Measurements from ENCODE around the gene CLSTN2. TPM values are rescaled to one million over a fixed set of nuclear protein-coding genes. Genes with fewer than 3 reads are reported as not detected.

Gene CLSTN2
- total RNA-seq, 1 donor from 2014 or later, result 80.9 TPM

- no peaks in the 10 kb centered on the region for H3K4me1 ChIP-seq (ENCODE audit: insufficient read depth, low read length)
- Mint-ChIP-seq H3K9me3 (ENCODE audit: unreplicated experiment) (no peaks in the 10 kb centered on the region), H3K36me3 (ENCODE audit: low read depth, unreplicated experiment) (peaks cover 6% of the 10 kb centered on the region), H3K4me3 (ENCODE audit: unreplicated experiment) (no peak overlapping the region), H3K27ac (ENCODE audit: unreplicated experiment) (no peak overlapping the region), H3K27me3 (ENCODE audit: low read depth, unreplicated experiment) (no peaks in the 10 kb centered on the region), H3K4me1 (ENCODE audit: low read depth, unreplicated experiment) (peaks cover 15% of the 10 kb centered on the region)
- no peak for DNase-seq (ENCODE audit: low read depth)
- FAIRE-seq, result no peak
- H3K79me2 ChIP-seq (ENCODE audit: insufficient read depth, low read length), result no peaks in the 10 kb centered on the region
- TF ChIP-seq, protein P1, sequence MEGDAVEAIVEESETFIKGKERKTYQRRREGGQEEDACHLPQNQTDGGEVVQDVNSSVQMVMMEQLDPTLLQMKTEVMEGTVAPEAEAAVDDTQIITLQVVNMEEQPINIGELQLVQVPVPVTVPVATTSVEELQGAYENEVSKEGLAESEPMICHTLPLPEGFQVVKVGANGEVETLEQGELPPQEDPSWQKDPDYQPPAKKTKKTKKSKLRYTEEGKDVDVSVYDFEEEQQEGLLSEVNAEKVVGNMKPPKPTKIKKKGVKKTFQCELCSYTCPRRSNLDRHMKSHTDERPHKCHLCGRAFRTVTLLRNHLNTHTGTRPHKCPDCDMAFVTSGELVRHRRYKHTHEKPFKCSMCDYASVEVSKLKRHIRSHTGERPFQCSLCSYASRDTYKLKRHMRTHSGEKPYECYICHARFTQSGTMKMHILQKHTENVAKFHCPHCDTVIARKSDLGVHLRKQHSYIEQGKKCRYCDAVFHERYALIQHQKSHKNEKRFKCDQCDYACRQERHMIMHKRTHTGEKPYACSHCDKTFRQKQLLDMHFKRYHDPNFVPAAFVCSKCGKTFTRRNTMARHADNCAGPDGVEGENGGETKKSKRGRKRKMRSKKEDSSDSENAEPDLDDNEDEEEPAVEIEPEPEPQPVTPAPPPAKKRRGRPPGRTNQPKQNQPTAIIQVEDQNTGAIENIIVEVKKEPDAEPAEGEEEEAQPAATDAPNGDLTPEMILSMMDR (IDR thresholded peaks at IDR 0.05; ENCODE audit: insufficient read depth, low read depth, low read length), result no peak
- no peak for TF ChIP-seq EZH2 (IDR thresholded peaks at IDR 0.05; ENCODE audit: insufficient read depth, low read length)
- H3K4me2 ChIP-seq (ENCODE audit: low read length), result no peak overlapping the region
- no peak overlapping the region for H2AFZ ChIP-seq (ENCODE audit: low read depth, low read length)
- H3K9me3 ChIP-seq (ENCODE audit: insufficient read depth, low read depth, low read length), result no peaks in the 10 kb centered on the region
- no peaks in the 10 kb centered on the region for H3K27me3 ChIP-seq (ENCODE audit: insufficient read depth, low read length)
- H3K4me3 ChIP-seq (ENCODE audit: insufficient read depth, low read depth, low read length), result no peak overlapping the region
- H3K36me3 ChIP-seq (ENCODE audit: insufficient read depth, low read length), result no peaks in the 10 kb centered on the region
- H3K27ac ChIP-seq (ENCODE audit: low read depth, low read length), result no peak overlapping the region
- H3K9ac ChIP-seq (ENCODE audit: low read length), result no peak overlapping the region
- H4K20me1 ChIP-seq (ENCODE audit: insufficient read depth, low read length), result no peaks in the 10 kb centered on the region
Observed at GRCh38 chr3:140073278-140074045, 138.5 kb downstream of the CLSTN2 start.

DNA sequence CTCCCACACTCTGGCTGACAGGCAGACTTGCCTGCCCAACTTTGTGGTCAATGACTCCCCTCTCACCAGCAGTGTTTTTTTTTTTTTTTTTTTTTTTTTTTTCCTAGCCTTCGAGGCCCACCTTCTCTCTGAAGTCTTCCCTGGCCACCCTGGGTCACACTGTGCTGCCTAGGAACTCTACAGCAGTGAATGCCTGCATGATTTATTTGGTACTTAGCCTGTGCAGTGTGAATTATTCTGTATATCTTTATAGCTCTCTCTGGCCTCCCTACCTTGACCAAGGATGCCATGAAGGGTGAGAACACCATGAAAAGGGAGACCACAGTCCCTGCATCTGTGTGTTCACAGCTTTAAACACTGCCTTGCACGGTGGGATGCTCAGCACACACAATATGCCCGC, 141.6 kb downstream of the CLSTN2 start:
- Histone ChIP-seq H3K4me2 (ENCODE audit: low read length) (no peak overlapping the region), H3K36me3 (ENCODE audit: insufficient read depth, low read length) (no peaks in the 10 kb centered on the region), H3K4me3 (ENCODE audit: insufficient read depth, low read depth, low read length) (no peak overlapping the region), H3K27ac (ENCODE audit: low read depth, low read length) (no peak overlapping the region), H3K27me3 (ENCODE audit: insufficient read depth, low read length) (no peaks in the 10 kb centered on the region), H2AFZ (ENCODE audit: low read depth, low read length) (no peak overlapping the region), H3K79me2 (ENCODE audit: insufficient read depth, low read length) (no peaks in the 10 kb centered on the region), H3K9ac (ENCODE audit: low read length) (no peak overlapping the region), H3K4me1 (ENCODE audit: insufficient read depth, low read length) (no peaks in the 10 kb centered on the region), H4K20me1 (ENCODE audit: insufficient read depth, low read length) (no peaks in the 10 kb centered on the region), H3K9me3 (ENCODE audit: insufficient read depth, low read depth, low read length) (no peaks in the 10 kb centered on the region)
- H3K27me3 Mint-ChIP-seq (ENCODE audit: low read depth, unreplicated experiment), result no peaks in the 10 kb centered on the region
- H3K27ac Mint-ChIP-seq (ENCODE audit: unreplicated experiment), result no peak overlapping the region
- no peak for FAIRE-seq
- H3K4me3 Mint-ChIP-seq (ENCODE audit: unreplicated experiment), result no peak overlapping the region
- TF ChIP-seq, protein P1 (IDR thresholded peaks at IDR 0.05; ENCODE audit: insufficient read depth, low read depth, low read length), result no peak
- no peak for TF ChIP-seq EZH2 (IDR thresholded peaks at IDR 0.05; ENCODE audit: insufficient read depth, low read length)
- H3K36me3 Mint-ChIP-seq (ENCODE audit: low read depth, unreplicated experiment), result peaks cover 6% of the 10 kb centered on the region
- DNase-seq (ENCODE audit: low read depth), result no peak
- peaks cover 18% of the 10 kb centered on the region for H3K4me1 Mint-ChIP-seq (ENCODE audit: low read depth, unreplicated experiment)
- H3K9me3 Mint-ChIP-seq (ENCODE audit: unreplicated experiment), result no peaks in the 10 kb centered on the region

- TF ChIP-seq EZH2 (IDR thresholded peaks at IDR 0.05; ENCODE audit: insufficient read depth, low read length), result no peak
- TF ChIP-seq, protein P1 (IDR thresholded peaks at IDR 0.05; ENCODE audit: insufficient read depth, low read depth, low read length), result no peak
- no peak overlapping the region for H3K4me3 ChIP-seq (ENCODE audit: insufficient read depth, low read depth, low read length)
- H4K20me1 ChIP-seq (ENCODE audit: insufficient read depth, low read length), result no peaks in the 10 kb centered on the region
- H3K79me2 ChIP-seq (ENCODE audit: insufficient read depth, low read length), result no peaks in the 10 kb centered on the region
- H3K27ac ChIP-seq (ENCODE audit: low read depth, low read length), result no peak overlapping the region
- no peak overlapping the region for H2AFZ ChIP-seq (ENCODE audit: low read depth, low read length)
- no peaks in the 10 kb centered on the region for H3K9me3 Mint-ChIP-seq (ENCODE audit: unreplicated experiment)
- H3K4me1 ChIP-seq (ENCODE audit: insufficient read depth, low read length), result no peaks in the 10 kb centered on the region
- DNase-seq (ENCODE audit: low read depth), result no peak
- H3K27me3 ChIP-seq (ENCODE audit: insufficient read depth, low read length), result no peaks in the 10 kb centered on the region
- FAIRE-seq, result no peak
- no peaks in the 10 kb centered on the region for H3K27me3 Mint-ChIP-seq (ENCODE audit: low read depth, unreplicated experiment)
- no peak overlapping the region for H3K4me3 Mint-ChIP-seq (ENCODE audit: unreplicated experiment)
- H3K36me3 Mint-ChIP-seq (ENCODE audit: low read depth, unreplicated experiment), result peaks cover 8% of the 10 kb centered on the region
- no peaks in the 10 kb centered on the region for H3K36me3 ChIP-seq (ENCODE audit: insufficient read depth, low read length)
- no peak overlapping the region for H3K9ac ChIP-seq (ENCODE audit: low read length)
- peaks cover 18% of the 10 kb centered on the region for H3K4me1 Mint-ChIP-seq (ENCODE audit: low read depth, unreplicated experiment)
- H3K9me3 ChIP-seq (ENCODE audit: insufficient read depth, low read depth, low read length), result no peaks in the 10 kb centered on the region
- H3K27ac Mint-ChIP-seq (ENCODE audit: unreplicated experiment), result no peak overlapping the region
- H3K4me2 ChIP-seq (ENCODE audit: low read length), result no peak overlapping the region
Observed at GRCh38 chr3:140077406-140077805, 142.4 kb downstream of the CLSTN2 start.
